ENCODE data around the gene SLC8B1. TPM values are rescaled to one million over a fixed set of nuclear protein-coding genes. Genes with fewer than 3 reads are reported as not detected.
A peak's percentile ranks its signal among the peaks of the same experiment; 100 is the strongest.

The SLC8B1 gene
- polyA plus RNA-seq, 3 donors: 21.6 to 46.0 (median 32.4) TPM

DNA sequence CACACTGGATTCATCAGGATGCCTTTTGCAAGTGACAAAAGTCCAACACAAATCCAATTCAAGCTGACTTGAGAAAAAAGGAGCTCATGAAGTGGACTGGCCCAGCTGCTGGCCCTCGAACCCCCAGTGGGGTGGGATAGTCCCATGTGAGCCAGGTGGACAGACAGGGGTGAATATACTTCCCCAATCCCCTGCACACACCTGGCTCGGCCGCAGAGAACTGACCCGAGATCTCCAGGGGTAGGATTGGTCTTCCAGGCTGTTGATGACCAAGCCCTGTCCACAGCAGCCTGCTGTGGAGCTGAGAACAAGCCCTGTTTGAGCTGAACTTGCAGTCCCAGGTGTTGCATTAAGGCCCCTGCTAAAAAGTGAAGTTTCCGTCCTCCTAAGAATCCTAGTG is 57.4 kb downstream of the SLC8B1 start:
- Histone ChIP-seq H3K27ac (ENCODE audit: low read depth in 1 of 2, low read length in 2 of 2) (peak overlapping the region in 1 of 2 donors; percentile 6), H3K4me1 (ENCODE audit: control insufficient read depth in 1 of 2, insufficient read depth in 2 of 2, low read length in 2 of 2) (peaks cover 0 to 2% of the 10 kb centered on the region in 2 donors), H4K20me1 (ENCODE audit: insufficient read depth, low read length) (no peaks in the 10 kb centered on the region), H3K36me3 (replicated peaks in 1 of 2; ENCODE audit: control insufficient read depth in 1 of 2, insufficient read depth in 2 of 2, low read length in 2 of 2) (peaks cover 82 to 93% of the 10 kb centered on the region in 2 donors), H3K4me2 (replicated peaks; ENCODE audit: extremely low read depth, low read length, poor library complexity, severe bottlenecking) (no peak overlapping the region), H3K27me3 (ENCODE audit: control insufficient read depth in 2 of 2, insufficient read depth in 2 of 2, low read length in 2 of 2) (no peaks in the 10 kb centered on the region), H3K9me3 (replicated peaks in 1 of 2; ENCODE audit: control insufficient read depth in 1 of 2, insufficient read depth in 1 of 2, low read length in 2 of 2) (no peaks in the 10 kb centered on the region), H3K79me2 (ENCODE audit: insufficient read depth, low read length) (no peaks in the 10 kb centered on the region), H3K4me3 (replicated peaks in 1 of 3; ENCODE audit: low read depth in 2 of 3, low read length in 3 of 3) (no peak overlapping the region), H3K9ac (ENCODE audit: insufficient read depth, low read length, poor library complexity, severe bottlenecking) (no peak overlapping the region), H2AFZ (ENCODE audit: insufficient read depth, low read depth, low read length, poor library complexity, severe bottlenecking) (no peak overlapping the region)
- no peak for DNase-seq
- peaks cover 0 to 1% (median 0%) of the 10 kb centered on the region in 3 donors for H3K27me3 Mint-ChIP-seq (ENCODE audit: low read depth in 3 of 3)
- peaks cover 5% of the 10 kb centered on the region for H3K4me1 Mint-ChIP-seq
- TF ChIP-seq CTCF (IDR thresholded peaks at IDR 0.05): no peak
- H3K27ac Mint-ChIP-seq: peak overlapping the region in 3 of 7 donors; percentile 14 to 79 (median 37)
- intact Hi-C loops (cut with micrococcal nuclease): loop anchor here in 1 of 2 donors (10.0 kb wide), 1 partner anchor 83 kb away; no protein-coding TSS in a partner anchor
- no peaks in the 10 kb centered on the region for H3K9me3 Mint-ChIP-seq
- peaks cover 74 to 94% of the 10 kb centered on the region in 2 donors for H3K36me3 Mint-ChIP-seq
- no peak overlapping the region for H3K4me3 Mint-ChIP-seq
- WGBS (ENCODE audit: insufficient coverage): 97% methylated on average over 4 of the region's 5 CpGs

GRCh38 chr12:113276946-113277500 is 57.9 kb downstream of the SLC8B1 start:
- Mint-ChIP-seq H3K27me3 (ENCODE audit: low read depth in 3 of 3) (peaks cover 0 to 1% (median 0%) of the 10 kb centered on the region in 3 donors), H3K9me3 (no peaks in the 10 kb centered on the region), H3K4me1 (peaks cover 10% of the 10 kb centered on the region), H3K36me3 (peaks cover 76 to 92% of the 10 kb centered on the region in 2 donors), H3K4me3 (no peak overlapping the region), H3K27ac (peak overlapping the region in 1 of 7 donors; percentile 82)
- Histone ChIP-seq H3K9me3 (replicated peaks in 1 of 2; ENCODE audit: control insufficient read depth in 1 of 2, insufficient read depth in 1 of 2, low read length in 2 of 2) (no peaks in the 10 kb centered on the region), H3K27me3 (ENCODE audit: control insufficient read depth in 2 of 2, insufficient read depth in 2 of 2, low read length in 2 of 2) (no peaks in the 10 kb centered on the region), H3K36me3 (replicated peaks in 1 of 2; ENCODE audit: control insufficient read depth in 1 of 2, insufficient read depth in 2 of 2, low read length in 2 of 2) (peaks cover 85 to 94% of the 10 kb centered on the region in 2 donors), H3K9ac (ENCODE audit: insufficient read depth, low read length, poor library complexity, severe bottlenecking) (no peak overlapping the region), H3K4me3 (replicated peaks in 1 of 3; ENCODE audit: low read depth in 2 of 3, low read length in 3 of 3) (no peak overlapping the region), H3K4me2 (replicated peaks; ENCODE audit: extremely low read depth, low read length, poor library complexity, severe bottlenecking) (no peak overlapping the region), H4K20me1 (ENCODE audit: insufficient read depth, low read length) (no peaks in the 10 kb centered on the region), H2AFZ (ENCODE audit: insufficient read depth, low read depth, low read length, poor library complexity, severe bottlenecking) (no peak overlapping the region), H3K27ac (ENCODE audit: low read depth in 1 of 2, low read length in 2 of 2) (peak overlapping the region in 1 of 2 donors; percentile 6), H3K4me1 (ENCODE audit: control insufficient read depth in 1 of 2, insufficient read depth in 2 of 2, low read length in 2 of 2) (peaks cover 5 to 7% of the 10 kb centered on the region in 2 donors), H3K79me2 (ENCODE audit: insufficient read depth, low read length) (no peaks in the 10 kb centered on the region)
- 98% methylated on average over 6 of the region's 10 CpGs for WGBS (ENCODE audit: insufficient coverage)
- intact Hi-C loops (cut with micrococcal nuclease): loop anchor here in 1 of 2 donors (10.0 kb wide), 1 partner anchor 82 kb away; no protein-coding TSS in a partner anchor
- no peak for TF ChIP-seq CTCF (IDR thresholded peaks at IDR 0.05)
- DNase-seq: no peak
